Measurements from ENCODE around the gene C16orf89.

DNA sequence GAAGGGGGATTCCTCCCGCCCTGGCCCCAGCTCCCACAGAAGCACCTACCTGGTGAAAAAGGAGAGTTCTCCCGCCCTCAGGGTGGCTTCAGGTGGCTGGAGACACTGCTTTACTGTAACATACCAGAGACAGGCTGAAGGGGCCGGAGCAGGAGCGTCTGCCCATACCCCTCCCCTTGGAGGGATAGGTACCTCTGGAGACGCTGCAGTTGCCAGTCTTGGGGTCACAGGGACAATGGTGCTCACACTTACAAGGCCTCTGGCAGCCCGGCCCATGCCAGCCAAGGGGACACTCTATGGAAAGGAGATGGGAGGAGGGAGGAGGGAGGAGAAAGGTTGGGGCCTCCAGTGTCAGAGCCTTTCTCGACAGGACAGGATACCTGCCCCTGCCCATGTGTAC, 38.7 kb downstream of the C16orf89 start:
- TF ChIP-seq EZH2 (IDR thresholded peaks at IDR 0.05) (no peak), POLR2AphosphoS5 (IDR thresholded peaks at IDR 0.05; ENCODE audit: borderline replicate concordance, low read depth, low read length) (no peak), FOXP2 (optimal IDR thresholded peaks at IDR 0.05; ENCODE audit: control extremely low read depth, extremely low read length, insufficient read depth) (no peak)
